ENCODE measurements around the gene MCF2L.

GRCh38 chr13:113059891-113060290 lies 90.9 kb downstream of the MCF2L start:
- no peak for TF ChIP-seq CTCF (IDR thresholded peaks at IDR 0.05)
- TF ChIP-seq POLR2AphosphoS5 (IDR thresholded peaks at IDR 0.05): no peak
- no peak for TF ChIP-seq EP300 (IDR thresholded peaks at IDR 0.05)
